HEK293 (cell line): ENCODE data around the gene HELQ.

Experiments used
- CTCF ChIA-PET: fragments of 350-600 bp; formaldehyde crosslinking; extraction: SDS; loops from one replicate; lab custom pipeline; 2021; ENCODE audit warnings: antibody characterized with exemption; lab: Yijun Ruan, JAX
- POLR2A ChIA-PET: fragments of 300-600 bp; formaldehyde crosslinking; extraction: SDS; loops from one replicate; lab custom pipeline; 2020; ENCODE audit warnings: antibody characterized with exemption, inconsistent platforms; lab: Yijun Ruan, JAX
- H3K27ac ChIP-seq: fragments of 200-500 bp; sonication (Bioruptor generic); 2 replicates; pipeline ENCODE4 v1.5.1; 2014; ENCODE audit warnings: low read depth, low read length, control low read depth, inconsistent platforms; ENCODE audit errors: extremely low read depth
- H3K36me3 ChIP-seq, 2 experiments: fragments of 200-500 bp in 1 of 2; sonication (Bioruptor generic) in 1 of 2; 1 replicate in 1 of 2; 2 replicates in 1 of 2; pipeline ENCODE4 v1.5.1; 2014 to 2017; ENCODE audit warnings: inconsistent platforms in 2 of 2, low read length in 2 of 2; ENCODE audit not compliant: control insufficient read depth in 2 of 2, insufficient read depth in 1 of 2
- H3K4me1 ChIP-seq: fragments of 200-500 bp; sonication (Bioruptor generic); 2 replicates; pipeline ENCODE4 v1.5.1; 2014; ENCODE audit warnings: mild to moderate bottlenecking, low read length, inconsistent platforms; ENCODE audit not compliant: control insufficient read depth, insufficient read depth
- H3K4me3 ChIP-seq: 2 replicates; pipeline ENCODE4 v1.5.1; 2011; ENCODE audit warnings: low read depth, mild to moderate bottlenecking, control low read depth, low read length, moderate library complexity
- H3K9me3 ChIP-seq: fragments of 200-500 bp; sonication (Bioruptor generic); 2 replicates; pipeline ENCODE4 v1.5.1; 2014; ENCODE audit warnings: low read depth, low read length, inconsistent platforms; ENCODE audit not compliant: control insufficient read depth, insufficient read depth
- BCL11B ChIP-seq: fragments of 450-650 bp; formaldehyde crosslinking; IDR thresholded peaks from 2 replicates; pipeline ENCODE4 v1.5.1; 2016; ENCODE audit warnings: low read depth, missing biosample characterization, missing genetic modification characterization
- GFI1B ChIP-seq: fragments of 450-650 bp; formaldehyde crosslinking; IDR thresholded peaks from 2 replicates; pipeline ENCODE4 v1.5.1; 2016; ENCODE audit warnings: missing biosample characterization, missing genetic modification characterization
- TCF7L2 ChIP-seq: IDR thresholded peaks from 2 replicates; pipeline ENCODE4 v1.6.1; 2011; ENCODE audit warnings: low read depth, mild to moderate bottlenecking, inconsistent platforms, low read length, moderate library complexity, borderline replicate concordance
- ZBTB26 ChIP-seq: fragments of 450-650 bp; formaldehyde crosslinking; optimal IDR thresholded peaks from 2 replicates; pipeline ENCODE3; 2016; ENCODE audit warnings: missing biosample characterization, mild to moderate bottlenecking, missing genetic modification characterization
- ZFHX2 ChIP-seq: fragments of 450-650 bp; formaldehyde crosslinking; conservative IDR thresholded peaks from 2 replicates; pipeline ENCODE4 v1.5.1; 2016; ENCODE audit warnings: missing biosample characterization, missing genetic modification characterization
- ZNF214 ChIP-seq: fragments of 450-650 bp; formaldehyde crosslinking; IDR thresholded peaks from 2 replicates; pipeline ENCODE4 v1.5.1; 2017; ENCODE audit warnings: missing biosample characterization, mild to moderate bottlenecking, missing genetic modification characterization, borderline replicate concordance
- ZNF24 ChIP-seq: fragments of 450-650 bp; formaldehyde crosslinking; IDR thresholded peaks from 2 replicates; pipeline ENCODE4 v1.5.1; 2016; ENCODE audit warnings: missing biosample characterization, missing genetic modification characterization
- ZNF248 ChIP-seq: fragments of 450-650 bp; formaldehyde crosslinking; IDR thresholded peaks from 2 replicates; pipeline ENCODE4 v1.5.1; 2017; ENCODE audit warnings: missing biosample characterization, missing genetic modification characterization
- ZNF391 ChIP-seq: fragments of 450-650 bp; formaldehyde crosslinking; IDR thresholded peaks from 2 replicates; pipeline ENCODE4 v1.5.1; 2016; ENCODE audit warnings: low read depth, missing biosample characterization, missing genetic modification characterization, borderline replicate concordance
- ZNF394 ChIP-seq: fragments of 450-650 bp; formaldehyde crosslinking; IDR thresholded peaks from 2 replicates; pipeline ENCODE4 v1.5.1; 2016; ENCODE audit warnings: missing biosample characterization, missing genetic modification characterization, mild to moderate bottlenecking, moderate library complexity, borderline replicate concordance
- ZNF473 ChIP-seq: fragments of 450-650 bp; formaldehyde crosslinking; IDR thresholded peaks from 2 replicates; pipeline ENCODE4 v1.5.1; 2017; ENCODE audit warnings: missing biosample characterization, missing genetic modification characterization
- ZNF555 ChIP-seq: fragments of 450-650 bp; formaldehyde crosslinking; conservative IDR thresholded peaks from 2 replicates; pipeline ENCODE4 v1.5.1; 2017; ENCODE audit warnings: missing biosample characterization, mild to moderate bottlenecking, missing genetic modification characterization, inconsistent platforms
- ZNF580 ChIP-seq: fragments of 450-650 bp; formaldehyde crosslinking; IDR thresholded peaks from 2 replicates; pipeline ENCODE4 v1.5.1; 2016; ENCODE audit warnings: missing biosample characterization, missing genetic modification characterization
- ZNF623 ChIP-seq: fragments of 450-650 bp; formaldehyde crosslinking; IDR thresholded peaks from 2 replicates; pipeline ENCODE4 v1.5.1; 2016; ENCODE audit warnings: missing biosample characterization, missing genetic modification characterization
- ZNF624 ChIP-seq: fragments of 450-650 bp; formaldehyde crosslinking; IDR thresholded peaks from 2 replicates; pipeline ENCODE4 v1.5.1; 2017; ENCODE audit warnings: missing biosample characterization, missing genetic modification characterization
- ZNF658 ChIP-seq: fragments of 450-650 bp; formaldehyde crosslinking; IDR thresholded peaks from 2 replicates; pipeline ENCODE4; 2016; ENCODE audit warnings: missing biosample characterization, missing genetic modification characterization
- ZNF660 ChIP-seq: fragments of 450-650 bp; IDR thresholded peaks from 2 replicates; pipeline ENCODE4 v1.5.1; 2018; ENCODE audit warnings: missing biosample characterization, mild to moderate bottlenecking, missing genetic modification characterization
- ZNF677 ChIP-seq: fragments of 450-650 bp; IDR thresholded peaks from 2 replicates; pipeline ENCODE4 v1.5.0; 2018; ENCODE audit warnings: missing biosample characterization, mild to moderate bottlenecking, missing genetic modification characterization, moderate library complexity
- ZNF704 ChIP-seq: fragments of 450-650 bp; formaldehyde crosslinking; IDR thresholded peaks from 2 replicates; pipeline ENCODE4 v1.5.1; 2016; ENCODE audit warnings: missing biosample characterization, missing genetic modification characterization
- ZNF707 ChIP-seq: fragments of 450-650 bp; formaldehyde crosslinking; IDR thresholded peaks from 2 replicates; pipeline ENCODE4 v1.5.1; 2016; ENCODE audit warnings: missing biosample characterization, missing genetic modification characterization
- TF ChIP-seq, protein P1 (sequence below): fragments of 450-650 bp; formaldehyde crosslinking; IDR thresholded peaks from 2 replicates; pipeline ENCODE4 v1.5.1; 2016; ENCODE audit warnings: missing biosample characterization, missing genetic modification characterization

HELQ gene

DNA sequence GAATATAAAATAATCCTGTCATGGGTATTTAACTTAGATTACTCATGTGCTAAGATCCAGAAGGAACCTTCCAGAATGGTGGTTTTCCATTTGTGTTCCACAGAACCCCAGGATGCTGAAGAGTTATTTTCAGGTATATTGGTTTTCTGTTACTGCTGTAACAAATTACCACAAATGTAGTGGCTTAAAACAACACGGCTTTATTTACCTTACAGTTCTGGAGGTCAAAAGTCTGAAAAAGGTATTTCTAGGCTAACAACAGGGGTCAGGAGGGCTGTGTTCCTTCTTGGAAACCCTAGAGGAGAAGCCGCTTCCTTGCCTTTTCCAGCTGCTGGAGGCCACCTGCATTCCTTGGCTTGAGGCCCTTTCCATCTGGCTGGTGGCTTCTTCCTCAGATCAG, 63.1 kb downstream of the HELQ start (continued):
- TF ChIP-seq ZNF24 (no peak), ZNF623 (no peak), ZNF248 (tag by site-specific recombination) (no peak), ZNF580 (tag by site-specific recombination) (no peak), ZNF473 (tag by site-specific recombination) (no peak), ZNF624 (tag by site-specific recombination) (no peak), TCF7L2 (no peak)
- TF ChIP-seq, all 188 proteins: peak for 0

GRCh38 chr4:83390944-83391343, 64.7 kb downstream of the HELQ start:
- H3K4me1 ChIP-seq, result no peaks in the 10 kb centered on the region
- no peak overlapping the region for H3K27ac ChIP-seq
- H3K9me3 ChIP-seq, result no peaks in the 10 kb centered on the region
- CTCF ChIA-PET, result interaction anchor here (0.5 to 0.8 kb wide), 2 partner anchors 110 to 252 kb away, joined by 3 to 4 read pairs; no protein-coding TSS in a partner anchor
- TF ChIP-seq ZNF660 (no peak), BCL11B (tag by site-specific recombination) (no peak), ZNF704 (tag by site-specific recombination) (no peak), GFI1B (tag by site-specific recombination) (no peak), ZNF214 (tag by site-specific recombination) (no peak), ZNF677 (tag by site-specific recombination) (no peak)
- TF ChIP-seq, protein P1, sequence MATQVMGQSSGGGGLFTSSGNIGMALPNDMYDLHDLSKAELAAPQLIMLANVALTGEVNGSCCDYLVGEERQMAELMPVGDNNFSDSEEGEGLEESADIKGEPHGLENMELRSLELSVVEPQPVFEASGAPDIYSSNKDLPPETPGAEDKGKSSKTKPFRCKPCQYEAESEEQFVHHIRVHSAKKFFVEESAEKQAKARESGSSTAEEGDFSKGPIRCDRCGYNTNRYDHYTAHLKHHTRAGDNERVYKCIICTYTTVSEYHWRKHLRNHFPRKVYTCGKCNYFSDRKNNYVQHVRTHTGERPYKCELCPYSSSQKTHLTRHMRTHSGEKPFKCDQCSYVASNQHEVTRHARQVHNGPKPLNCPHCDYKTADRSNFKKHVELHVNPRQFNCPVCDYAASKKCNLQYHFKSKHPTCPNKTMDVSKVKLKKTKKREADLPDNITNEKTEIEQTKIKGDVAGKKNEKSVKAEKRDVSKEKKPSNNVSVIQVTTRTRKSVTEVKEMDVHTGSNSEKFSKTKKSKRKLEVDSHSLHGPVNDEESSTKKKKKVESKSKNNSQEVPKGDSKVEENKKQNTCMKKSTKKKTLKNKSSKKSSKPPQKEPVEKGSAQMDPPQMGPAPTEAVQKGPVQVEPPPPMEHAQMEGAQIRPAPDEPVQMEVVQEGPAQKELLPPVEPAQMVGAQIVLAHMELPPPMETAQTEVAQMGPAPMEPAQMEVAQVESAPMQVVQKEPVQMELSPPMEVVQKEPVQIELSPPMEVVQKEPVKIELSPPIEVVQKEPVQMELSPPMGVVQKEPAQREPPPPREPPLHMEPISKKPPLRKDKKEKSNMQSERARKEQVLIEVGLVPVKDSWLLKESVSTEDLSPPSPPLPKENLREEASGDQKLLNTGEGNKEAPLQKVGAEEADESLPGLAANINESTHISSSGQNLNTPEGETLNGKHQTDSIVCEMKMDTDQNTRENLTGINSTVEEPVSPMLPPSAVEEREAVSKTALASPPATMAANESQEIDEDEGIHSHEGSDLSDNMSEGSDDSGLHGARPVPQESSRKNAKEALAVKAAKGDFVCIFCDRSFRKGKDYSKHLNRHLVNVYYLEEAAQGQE (tag by site-specific recombination), result no peak
- POLR2A ChIA-PET, result no interaction called here
- H3K36me3 ChIP-seq, result no peaks in the 10 kb centered on the region
- no peak overlapping the region for H3K4me3 ChIP-seq

DNA sequence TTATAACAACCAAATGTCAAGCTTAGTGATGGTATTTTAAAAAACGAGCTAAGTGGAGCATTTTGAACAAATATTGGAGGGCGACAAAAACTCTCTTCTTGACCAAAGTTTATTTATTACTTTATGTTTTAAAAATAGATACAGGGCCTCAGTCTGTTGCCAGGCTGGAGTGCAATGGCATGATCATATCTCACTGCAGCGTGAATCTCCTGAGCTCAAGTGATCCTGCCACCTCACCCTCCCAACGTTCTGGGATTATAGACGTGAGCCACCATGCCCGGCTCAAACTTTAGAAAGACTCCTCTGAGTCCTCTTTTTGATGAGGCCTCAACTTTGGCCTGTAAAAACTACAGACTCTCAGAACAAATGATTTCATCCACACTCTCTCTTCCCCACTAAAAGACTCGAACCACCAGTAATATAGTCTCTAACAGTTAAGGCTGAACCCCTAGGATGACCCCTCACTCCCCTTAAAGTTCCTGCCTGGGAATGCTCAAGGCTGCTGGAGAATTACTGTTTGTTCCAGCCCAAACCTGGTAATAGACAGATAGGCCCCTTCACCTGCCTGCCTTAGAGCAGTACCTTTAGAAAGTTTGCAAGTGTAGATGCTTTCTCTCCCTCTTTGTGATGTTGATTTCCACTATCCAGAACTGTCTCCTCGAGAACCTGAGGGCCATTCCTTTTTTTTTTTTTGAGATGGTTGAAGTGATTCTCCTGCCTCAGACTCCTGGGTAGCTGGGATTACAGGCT, 65.7 kb downstream of the HELQ start:
- Histone ChIP-seq H3K4me1 (no peaks in the 10 kb centered on the region), H3K27ac (no peak overlapping the region), H3K4me3 (no peak overlapping the region), H3K9me3 (no peaks in the 10 kb centered on the region), H3K36me3 (no peaks in the 10 kb centered on the region)
- ChIA-PET POLR2A (no interaction called here), CTCF (no interaction called here)
- TF ChIP-seq ZBTB26 (tag by site-specific recombination) (no peak), ZNF394 (tag by site-specific recombination) (no peak), ZNF555 (tag by site-specific recombination) (no peak), ZNF707 (tag by site-specific recombination) (no peak), ZFHX2 (tag by site-specific recombination) (no peak), ZNF658 (tag by site-specific recombination) (no peak), ZNF391 (tag by site-specific recombination) (no peak), ZNF704 (tag by site-specific recombination) (no peak)
- TF ChIP-seq, protein P1 (tag by site-specific recombination), result no peak
